Psoas muscle (tissue), 8 donors: ENCODE data around the gene DCHS2. TPM values are rescaled to one million over a fixed set of nuclear protein-coding genes. Genes with fewer than 3 reads are reported as not detected.

ENCODE experiments used
- ATAC-seq, 4 donors: fragments of 200-7000 bp; cut with Tn5 transposase; one replicate each; pipeline ENCODE4 v1.9.1; 2020; ENCODE audit warnings: moderate library complexity in 3 of 4, mild to moderate bottlenecking in 2 of 4
- DNase-seq, 2 donors: peaks; one replicate each; pipeline ENCODE4 v3.0.0-alpha.2; 2020
- H3K27ac ChIP-seq: fragments of 200-600 bp; one replicate; pipeline ENCODE4 v1.8.0; 2022
- H3K27me3 ChIP-seq, 3 donors: fragments of 200-600 bp in 1 of 3; one replicate each; pipeline versions ENCODE4 v1.6.1 to v1.8.0; 2013 to 2022; ENCODE audit warnings: low read length in 2 of 3, mild to moderate bottlenecking in 2 of 3, moderate library complexity in 1 of 3; ENCODE audit not compliant: insufficient read depth in 3 of 3
- H3K36me3 ChIP-seq, 2 donors: fragments of 200-600 bp in 1 of 2; one replicate each; pipeline versions ENCODE4 v1.6.1 to v1.8.0; 2013 to 2022; ENCODE audit warnings: low read depth in 1 of 2, mild to moderate bottlenecking in 1 of 2, moderate library complexity in 1 of 2; ENCODE audit not compliant: insufficient read depth in 1 of 2
- H3K4me1 ChIP-seq: fragments of 200-600 bp; one replicate; pipeline ENCODE4 v1.8.0; 2022
- H3K4me3 ChIP-seq: fragments of 200-600 bp; one replicate; pipeline ENCODE4 v1.8.0; 2022; ENCODE audit warnings: mild to moderate bottlenecking
- H3K9me3 ChIP-seq: fragments of 200-600 bp; one replicate; pipeline ENCODE4 v1.8.0; 2022
- CTCF ChIP-seq: fragments of 200-600 bp; IDR thresholded peaks from one replicate; pipeline ENCODE4 v1.8.0; 2022; ENCODE audit warnings: antibody characterized with exemption
- WGBS, 3 donors: extraction: QIAGEN DNeasy Blood & Tissue Kit; methylation state at CpG; one replicate each; pipeline versions ENCODE4 v1.1.6 to v1.1.7; 2013; 5-methylcytosine and 5-hydroxymethylcytosine counted together
- intact Hi-C, 2 donors: fragments of 100-400 bp; cut with DNase I; formaldehyde crosslinking; loops; one replicate each; pipeline versions ENCODE4 v1.11.0 to v1.14.2; 2022
- polyA plus RNA-seq, 3 donors: library from polyadenylated mRNA; stranded (reverse); fragments of 200-250 nt; gene quantifications; one replicate each; pipeline ENCODE4 v1.2.3, GENCODE V29; 2013
- total RNA-seq, 4 donors: library from RNA; stranded (reverse); fragmentation: NEBNext Ultra II Directional in 2 of 4; extraction: Animal tissue kit (Norgen Biotek cat#: 25700) in 2 of 4; gene quantifications; one replicate each; pipeline versions ENCODE4 v1.2.1 to v1.2.4, GENCODE V29; 2021 to 2023
- donor health status: healthy with polysubstance abuse.
- donor health status: DM: no; HTN: no; CAD: no; lungs with moderate emphysema.
- donor health status: Bipolar disorder and iron deficiency.
- donor health status: healthy.
- donor health status: DM: yes; HTN: yes; CAD: no.
- donor health status: DM: no; HTN: no; CAD: no.
- donor health status: DM: no; HTN: no; CAD: no.
- donor health status: DM: yes; HTN: yes; CAD: no.

The DCHS2 gene
- total and polyA plus RNA-seq, 7 donors: 0.01 to 0.84 (median 0.16) TPM; not detected in 1

DNA sequence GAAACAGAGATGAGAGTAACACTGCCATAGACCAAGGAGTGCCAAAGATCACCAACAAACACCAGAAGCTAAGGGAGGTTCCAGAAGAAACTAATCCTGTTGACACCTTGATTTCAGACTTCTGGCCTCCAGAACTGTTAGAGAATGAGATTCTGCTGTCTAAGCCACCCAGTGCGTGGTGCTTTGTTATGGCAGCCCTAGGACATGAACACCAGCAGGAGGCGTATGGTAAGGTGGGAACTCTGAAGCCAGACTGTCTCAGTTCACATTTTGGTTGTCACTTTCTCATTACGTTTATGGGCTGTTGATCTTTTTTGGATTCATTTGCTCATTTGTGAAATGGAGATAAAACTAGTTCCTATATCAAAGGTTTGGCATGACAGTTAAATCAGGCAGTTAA lies 142.9 kb downstream of the DCHS2 start:
- DNase-seq (no peak), ATAC-seq (no peak)
- WGBS, 3 donors: 63 to 75% (median 74%) methylated on average over 3 of the region's 3 CpGs
- Histone ChIP-seq H3K36me3 (no peaks in the 10 kb centered on the region), H3K27ac (no peak overlapping the region), H3K9me3 (no peaks in the 10 kb centered on the region), H3K4me3 (no peak overlapping the region), H3K4me1 (no peaks in the 10 kb centered on the region), H3K27me3 (no peaks in the 10 kb centered on the region)
- intact Hi-C loops: no loop called here
- TF ChIP-seq CTCF: no peak

DNA sequence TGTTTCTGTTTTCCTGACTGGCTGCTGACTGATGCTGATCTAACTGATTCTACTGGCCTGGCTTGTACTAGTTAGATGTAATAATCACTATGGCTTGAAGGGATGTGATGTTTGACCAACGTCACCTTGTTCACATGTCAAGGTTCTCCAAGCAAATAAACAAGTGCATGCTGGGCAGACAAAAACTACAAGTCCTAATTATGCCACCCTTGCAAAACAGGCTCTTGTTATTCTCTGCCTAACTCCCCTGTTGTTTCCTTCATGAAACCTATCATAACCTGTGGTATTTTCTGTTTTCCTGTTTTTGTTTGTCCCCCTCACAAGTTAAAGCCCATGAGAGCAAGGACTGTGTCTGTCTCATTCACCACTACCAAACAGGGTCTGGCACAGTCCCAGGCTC lies 146.2 kb downstream of the DCHS2 start:
- Histone ChIP-seq H3K4me3 (no peak overlapping the region), H3K27me3 (no peaks in the 10 kb centered on the region), H3K9me3 (no peaks in the 10 kb centered on the region), H3K27ac (no peak overlapping the region), H3K36me3 (no peaks in the 10 kb centered on the region), H3K4me1 (no peaks in the 10 kb centered on the region)
- ATAC-seq (no peak), DNase-seq (no peak)
- no peak for TF ChIP-seq CTCF
- intact Hi-C loops: no loop called here
- 72 to 92% (median 75%) methylated on average over 1 of the region's 1 CpG for WGBS, 3 donors

- Histone ChIP-seq H3K27ac (no peak overlapping the region), H3K4me1 (no peaks in the 10 kb centered on the region), H3K9me3 (no peaks in the 10 kb centered on the region), H3K27me3 (no peaks in the 10 kb centered on the region), H3K36me3 (no peaks in the 10 kb centered on the region), H3K4me3 (no peak overlapping the region)
- no peak for DNase-seq
- intact Hi-C loops: no loop called here
- ATAC-seq: no peak
- TF ChIP-seq CTCF: no peak
- WGBS, 3 donors: 76 to 82% (median 78%) methylated on average over 6 of the region's 6 CpGs
Measured at GRCh38 chr4:154344686-154345085, 146.9 kb downstream of the DCHS2 start.

DNA sequence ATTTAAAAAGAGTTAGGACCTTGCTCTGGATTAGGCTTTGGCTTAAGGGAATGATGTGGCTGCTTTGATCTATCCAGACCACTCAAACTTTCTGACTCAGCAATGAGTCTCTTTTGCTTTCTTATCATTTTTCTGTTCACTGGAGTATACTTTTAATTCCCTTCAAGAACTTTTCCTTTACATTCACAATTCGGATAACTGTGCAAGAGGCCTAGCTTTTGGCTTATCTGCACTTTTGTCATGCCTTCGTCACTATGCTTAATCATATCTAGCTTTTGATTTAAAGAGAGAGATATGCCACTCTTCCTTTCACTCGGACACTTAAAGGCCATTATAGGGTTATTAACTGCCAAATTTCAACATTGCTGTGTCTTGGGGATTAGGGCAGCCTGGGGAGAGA lies 147.9 kb downstream of the DCHS2 start:
- Histone ChIP-seq H3K27ac (no peak overlapping the region), H3K4me1 (no peaks in the 10 kb centered on the region), H3K36me3 (no peaks in the 10 kb centered on the region), H3K9me3 (no peaks in the 10 kb centered on the region), H3K4me3 (no peak overlapping the region), H3K27me3 (no peaks in the 10 kb centered on the region)
- no peak for DNase-seq
- 58 to 70% (median 64%) methylated on average over 3 of the region's 3 CpGs for WGBS, 3 donors
- intact Hi-C loops: no loop called here
- no peak for TF ChIP-seq CTCF
- no peak for ATAC-seq

DNA sequence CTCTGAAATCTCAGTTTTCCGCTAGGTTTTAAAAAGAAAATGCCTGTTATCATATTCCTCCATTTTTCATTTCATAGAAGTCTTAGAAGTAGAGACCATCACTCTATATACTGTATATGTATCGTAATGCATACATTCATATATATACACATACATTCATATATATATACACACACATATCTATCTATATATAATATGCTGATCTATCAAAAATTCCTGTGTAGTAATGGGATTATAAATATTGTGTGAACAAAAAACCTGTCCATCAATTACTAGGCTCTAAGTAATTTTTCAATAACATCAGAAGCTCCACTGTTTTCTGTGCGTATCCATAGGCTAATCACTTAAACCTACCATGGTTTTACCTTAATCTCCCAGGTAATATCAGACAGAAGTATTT lies 150.2 kb downstream of the DCHS2 start:
- intact Hi-C loops: no loop called here
- no peak for DNase-seq
- Histone ChIP-seq H3K4me3 (no peak overlapping the region), H3K4me1 (no peaks in the 10 kb centered on the region), H3K27me3 (no peaks in the 10 kb centered on the region), H3K36me3 (no peaks in the 10 kb centered on the region), H3K27ac (no peak overlapping the region), H3K9me3 (no peaks in the 10 kb centered on the region)
- 87 to 92% (median 92%) methylated on average over 3 of the region's 3 CpGs for WGBS, 3 donors
- ATAC-seq: no peak
- no peak for TF ChIP-seq CTCF
